ENCODE data around the gene STARD5.

STARD5 gene

DNA sequence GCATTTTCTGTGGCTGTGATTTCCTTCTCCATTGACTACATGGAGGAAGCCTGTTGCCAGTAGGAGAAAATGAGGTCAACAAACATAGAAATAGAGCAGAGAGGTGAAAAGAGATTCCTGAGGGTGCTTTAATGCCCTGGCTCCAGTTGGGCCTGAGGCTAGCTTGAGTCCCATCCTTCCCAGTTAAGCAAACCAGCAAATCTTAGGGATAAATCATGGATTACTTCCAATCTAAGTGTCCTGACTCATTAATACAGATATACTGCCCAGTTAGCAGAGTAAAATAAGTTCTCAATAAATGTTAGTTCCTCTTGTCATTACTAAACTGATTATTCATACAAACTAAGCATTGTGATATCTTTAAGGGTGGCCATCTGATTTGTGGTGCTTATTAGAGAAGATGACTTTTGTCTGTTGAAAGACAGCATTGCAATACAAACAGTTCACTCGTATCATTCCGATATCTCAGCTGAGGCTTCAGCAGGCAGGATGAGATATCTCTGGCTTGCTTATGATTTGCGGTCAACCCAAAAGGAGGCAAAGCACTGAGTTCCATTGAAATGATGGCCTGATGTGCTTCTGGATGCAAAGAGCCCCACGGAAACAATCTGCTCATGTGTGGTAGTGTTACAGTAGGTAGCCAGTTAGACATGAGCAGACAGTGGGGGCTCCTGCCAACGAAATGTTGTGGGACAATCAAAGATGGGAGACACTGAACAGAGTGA lies 6.6 kb upstream of the STARD5 start:
- TF ChIP-seq, protein P1, sequence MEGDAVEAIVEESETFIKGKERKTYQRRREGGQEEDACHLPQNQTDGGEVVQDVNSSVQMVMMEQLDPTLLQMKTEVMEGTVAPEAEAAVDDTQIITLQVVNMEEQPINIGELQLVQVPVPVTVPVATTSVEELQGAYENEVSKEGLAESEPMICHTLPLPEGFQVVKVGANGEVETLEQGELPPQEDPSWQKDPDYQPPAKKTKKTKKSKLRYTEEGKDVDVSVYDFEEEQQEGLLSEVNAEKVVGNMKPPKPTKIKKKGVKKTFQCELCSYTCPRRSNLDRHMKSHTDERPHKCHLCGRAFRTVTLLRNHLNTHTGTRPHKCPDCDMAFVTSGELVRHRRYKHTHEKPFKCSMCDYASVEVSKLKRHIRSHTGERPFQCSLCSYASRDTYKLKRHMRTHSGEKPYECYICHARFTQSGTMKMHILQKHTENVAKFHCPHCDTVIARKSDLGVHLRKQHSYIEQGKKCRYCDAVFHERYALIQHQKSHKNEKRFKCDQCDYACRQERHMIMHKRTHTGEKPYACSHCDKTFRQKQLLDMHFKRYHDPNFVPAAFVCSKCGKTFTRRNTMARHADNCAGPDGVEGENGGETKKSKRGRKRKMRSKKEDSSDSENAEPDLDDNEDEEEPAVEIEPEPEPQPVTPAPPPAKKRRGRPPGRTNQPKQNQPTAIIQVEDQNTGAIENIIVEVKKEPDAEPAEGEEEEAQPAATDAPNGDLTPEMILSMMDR (conservative IDR thresholded peaks at IDR 0.05), result no peak
- no peak overlapping the region for H3K27ac ChIP-seq

DNA sequence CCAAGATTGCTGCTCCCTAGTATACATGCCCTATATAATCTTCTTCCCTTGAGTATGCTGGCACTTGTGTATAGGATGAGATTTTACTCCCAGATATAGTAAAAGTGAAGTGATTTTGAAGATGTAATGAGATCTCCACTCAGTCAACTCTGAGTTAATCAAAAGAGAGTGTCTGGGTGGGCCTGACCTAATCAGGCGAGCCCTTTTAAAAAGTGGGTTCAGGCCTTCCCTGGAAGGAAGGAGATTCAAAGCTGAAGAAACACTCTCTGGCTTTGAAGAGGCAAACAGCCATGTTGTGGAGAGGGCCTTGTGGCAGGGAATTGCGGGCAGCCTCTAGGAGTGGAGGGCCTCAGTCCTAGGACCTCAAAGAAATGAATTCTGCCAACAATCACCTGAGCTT lies 5.5 kb upstream of the STARD5 start:
- TF ChIP-seq, protein P1 (conservative IDR thresholded peaks at IDR 0.05), result no peak

DNA sequence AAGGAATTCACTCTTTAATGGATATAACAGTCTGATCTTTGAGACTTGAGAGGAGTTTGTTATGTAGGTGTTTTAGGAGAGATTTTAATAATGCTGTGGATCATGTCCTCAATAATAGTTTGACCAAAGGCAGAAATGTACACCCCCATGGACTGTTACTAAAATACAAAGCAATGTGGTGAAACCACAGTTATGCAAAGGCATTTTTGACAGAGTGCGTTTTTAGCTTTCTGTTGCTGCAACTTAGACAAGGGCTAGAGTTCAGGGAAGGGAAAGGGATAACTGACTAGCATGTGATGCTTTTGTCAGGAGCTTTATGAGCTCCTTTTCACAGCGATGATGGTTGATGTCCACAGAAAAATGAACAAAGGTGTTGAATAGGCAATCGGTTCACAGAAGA lies 3.6 kb upstream of the STARD5 start:
- TF ChIP-seq, protein P1 (conservative IDR thresholded peaks at IDR 0.05), result no peak
- H3K27ac ChIP-seq, result no peak overlapping the region

More for the DNA sequence above, 5.5 kb upstream of the STARD5 start:
- H3K27ac ChIP-seq, result no peak overlapping the region

DNA sequence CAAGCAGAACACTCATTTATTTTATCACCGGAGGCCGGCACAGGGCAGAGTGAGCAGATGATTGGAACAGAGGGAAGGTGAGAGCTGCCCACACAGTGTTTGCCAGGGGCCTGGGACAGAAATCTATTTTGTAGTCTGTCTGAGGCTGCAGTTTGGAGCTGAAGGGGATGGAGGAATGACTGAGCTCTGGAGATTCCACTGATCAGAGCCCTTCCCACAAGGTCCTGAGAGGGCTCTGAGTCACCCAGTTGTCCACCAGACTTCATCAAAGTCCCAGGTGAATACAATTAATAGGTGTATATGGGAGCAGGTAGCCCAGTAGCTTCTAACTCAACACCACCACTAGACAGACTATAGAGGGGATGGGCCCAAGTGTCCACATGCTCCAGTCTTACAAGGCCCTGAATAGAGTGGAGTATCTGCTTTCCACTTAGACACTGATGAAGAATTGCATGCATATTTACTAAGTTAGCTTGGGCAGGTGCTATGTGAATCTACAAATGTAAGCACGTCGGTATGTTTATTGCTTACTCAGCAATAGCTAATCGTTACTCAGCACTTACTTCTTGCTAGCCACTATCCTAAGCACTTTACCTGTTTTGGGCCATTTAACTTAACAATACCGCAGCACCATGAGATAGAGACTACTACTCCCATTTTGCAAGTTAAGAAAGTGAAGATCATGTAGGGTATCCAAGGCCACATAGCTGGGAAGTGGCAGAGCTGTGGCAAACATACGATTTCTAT lies 2.7 kb upstream of the STARD5 start:
- TF ChIP-seq, protein P1 (conservative IDR thresholded peaks at IDR 0.05), result no peak

DNA sequence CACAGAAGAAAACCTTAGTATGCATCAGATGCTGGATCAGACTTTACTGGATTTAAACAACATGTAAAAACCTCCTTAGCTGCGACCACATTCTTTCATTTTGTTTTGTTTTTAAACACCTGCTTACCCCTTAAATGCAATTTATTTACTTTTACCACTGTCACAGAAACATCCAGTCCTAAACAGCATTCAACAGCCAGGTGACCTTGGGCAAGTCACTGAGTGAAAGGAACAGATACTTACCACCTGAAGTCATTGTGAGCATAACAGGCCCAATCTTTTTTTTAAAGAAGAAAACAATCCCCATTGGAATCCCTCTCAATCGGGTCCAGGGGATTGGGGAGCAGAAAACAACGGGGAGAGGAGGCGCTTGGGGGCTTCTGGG lies 390 bp downstream of the STARD5 start:
- TF ChIP-seq, protein P1 (conservative IDR thresholded peaks at IDR 0.05), result no peak
- peak overlapping the region; percentile 78 for H3K27ac ChIP-seq

More for the DNA sequence above, 2.7 kb upstream of the STARD5 start:
- no peak overlapping the region for H3K27ac ChIP-seq

- TF ChIP-seq, protein P1 (conservative IDR thresholded peaks at IDR 0.05), result no peak
- H3K27ac ChIP-seq, result no peak overlapping the region
Measured at GRCh38 chr15:81322676-81323253, 1.2 kb downstream of the STARD5 start.

GRCh38 chr15:81321667-81322066 lies 2.3 kb downstream of the STARD5 start:
- TF ChIP-seq, protein P1 (conservative IDR thresholded peaks at IDR 0.05), result no peak
- no peak overlapping the region for H3K27ac ChIP-seq

Data from VCaP (cell line).